ENCODE results near the gene CNTNAP2.

- no peak for TF ChIP-seq CTCF (conservative IDR thresholded peaks at IDR 0.05; ENCODE audit: low read length)
- TF ChIP-seq EZH2phosphoT487 (IDR thresholded peaks at IDR 0.05; ENCODE audit: borderline replicate concordance, low read depth, low read length): no peak
Measured at GRCh38 chr7:146943483-146943882, 826.9 kb downstream of the CNTNAP2 start.
